Cardiac fibroblast (primary cell): Measurements from ENCODE around the gene KLRF1.

ENCODE experiments used
- DNase-seq, 2 donors: peaks; one replicate each; pipeline versions ENCODE4 v3.0.0 to v3.0.0-alpha.2; 2010; ENCODE audit warnings: low read depth in 2 of 2
- H3K4me3 ChIP-seq, 2 donors: replicated peaks in 1 of 2; 1 replicate in 1 of 2; 2 replicates in 1 of 2; pipeline ENCODE4 v1.5.1; 2011; ENCODE audit warnings: low read depth in 2 of 2, low read length in 2 of 2, mild to moderate bottlenecking in 2 of 2, moderate library complexity in 1 of 2
- CTCF ChIP-seq: IDR thresholded peaks from one replicate; pipeline ENCODE4 v1.5.1; 2011; ENCODE audit warnings: low read depth, mild to moderate bottlenecking, low read length, inconsistent platforms

KLRF1 gene

GRCh38 chr12:9808504-9808903 is 18.8 kb upstream of the KLRF1 start:
- no peak overlapping the region for H3K4me3 ChIP-seq
- TF ChIP-seq CTCF = no peak
- no peak for DNase-seq

GRCh38 chr12:9809338-9809737 is 17.9 kb upstream of the KLRF1 start:
- no peak overlapping the region for H3K4me3 ChIP-seq

GRCh38 chr12:9809866-9810265 is 17.4 kb upstream of the KLRF1 start:
- no peak overlapping the region for H3K4me3 ChIP-seq
- TF ChIP-seq CTCF = no peak
- no peak for DNase-seq

More at GRCh38 chr12:9809338-9809737, 17.9 kb upstream of the KLRF1 start:
- no peak for TF ChIP-seq CTCF
- no peak for DNase-seq

GRCh38 chr12:9810671-9811070 is 16.6 kb upstream of the KLRF1 start:
- no peak for DNase-seq
- no peak for TF ChIP-seq CTCF

GRCh38 chr12:9811621-9812020 is 15.7 kb upstream of the KLRF1 start:
- no peak for TF ChIP-seq CTCF
- DNase-seq = no peak
- no peak overlapping the region for H3K4me3 ChIP-seq

More at GRCh38 chr12:9810671-9811070, 16.6 kb upstream of the KLRF1 start:
- no peak overlapping the region for H3K4me3 ChIP-seq

GRCh38 chr12:9813821-9814798 is 13.2 kb upstream of the KLRF1 start:
- peak; percentile 59 to 61 for DNase-seq
- H3K4me3 ChIP-seq = peak overlapping the region; percentile 15 to 41
- peak; percentile 91 for TF ChIP-seq CTCF
